H1 (cell line): ENCODE measurements around the gene RNF224. TPM values are rescaled to one million over a fixed set of nuclear protein-coding genes. Genes with fewer than 3 reads are reported as not detected.

Source experiments
- CTCF ChIA-PET: fragments of 300-600 bp; sonication (Branson Sonifier 250); formaldehyde crosslinking; loops from one replicate; lab custom pipeline; 2021; ENCODE audit not compliant: partially characterized antibody; lab: Charles Lee
- POLR2A ChIA-PET: fragments of 300-600 bp; sonication (Branson Sonifier 250); formaldehyde crosslinking; loops from one replicate; lab custom pipeline; 2021; ENCODE audit warnings: inconsistent platforms; ENCODE audit not compliant: partially characterized antibody; lab: Charles Lee
- DNase-seq, 2 experiments: peaks; one replicate each; pipeline versions ENCODE4 v3.0.0 to v3.0.0-alpha.2; 2010 to 2022; ENCODE audit warnings: low spot score in 2 of 2, low read depth in 1 of 2, mixed read lengths in 1 of 2
- FAIRE-seq: peaks from 2 replicates; lab custom pipeline; 2011; peaks lifted over from hg19 to GRCh38; lab: Jason Lieb, UNC
- H2AFZ ChIP-seq: 2 replicates; pipeline ENCODE4 v1.8.1; 2012; ENCODE audit warnings: low read length, inconsistent platforms
- H2AK5ac ChIP-seq: 2 replicates; pipeline ENCODE4 v1.6.1; 2013; ENCODE audit warnings: low read depth, low read length
- H2BK120ac ChIP-seq: replicated peaks from 2 replicates; pipeline ENCODE3; 2013; ENCODE audit warnings: low read depth, low read length, inconsistent platforms
- H2BK12ac ChIP-seq: 2 replicates; pipeline ENCODE4 v1.6.1; 2013; ENCODE audit warnings: low read depth, low read length
- H2BK15ac ChIP-seq: 2 replicates; pipeline ENCODE4 v1.6.1; 2013; ENCODE audit warnings: low read length
- H2BK20ac ChIP-seq: 2 replicates; pipeline ENCODE4 v1.6.1; 2013; ENCODE audit warnings: low read length
- H2BK5ac ChIP-seq: 2 replicates; pipeline ENCODE4 v1.6.1; 2013; ENCODE audit warnings: low read depth, low read length
- H3K14ac ChIP-seq: 2 replicates; pipeline ENCODE4 v1.6.1; 2013; ENCODE audit warnings: inconsistent platforms; ENCODE audit not compliant: insufficient read length
- H3K18ac ChIP-seq: 2 replicates; pipeline ENCODE4 v1.6.1; 2013; ENCODE audit warnings: low read length; ENCODE audit errors: extremely low read depth
- H3K23ac ChIP-seq: 2 replicates; pipeline ENCODE4 v1.6.1; 2013; ENCODE audit warnings: inconsistent platforms; ENCODE audit not compliant: insufficient read length
- H3K23me2 ChIP-seq: 2 replicates; pipeline ENCODE4 v1.6.1; 2013; ENCODE audit warnings: low read depth, low read length
- H3K27ac ChIP-seq: 2 replicates; pipeline ENCODE4 v1.6.1; 2011; ENCODE audit warnings: low read depth, low read length, inconsistent platforms
- H3K27me3 ChIP-seq, 4 experiments: replicated peaks in 1 of 4; 1 replicate in 1 of 4; 2 replicates in 3 of 4; pipeline versions ENCODE4 v1.6.1 to v1.8.1; 2011 to 2013; ENCODE audit warnings: low read length in 3 of 4, mild to moderate bottlenecking in 3 of 4, inconsistent platforms in 2 of 4, mixed read lengths in 2 of 4, moderate library complexity in 1 of 4; ENCODE audit not compliant: control insufficient read depth in 3 of 4, insufficient read depth in 3 of 4; ENCODE audit errors: extremely low read depth in 1 of 4
- H3K36me3 ChIP-seq, 4 experiments: 2 replicates each; pipeline versions ENCODE4 v1.6.1 to v1.8.1; 2011 to 2013; ENCODE audit warnings: mild to moderate bottlenecking in 4 of 4, low read length in 3 of 4, moderate library complexity in 2 of 4, control low read depth in 1 of 4, inconsistent platforms in 1 of 4; ENCODE audit not compliant: insufficient read depth in 4 of 4, control insufficient read depth in 2 of 4
- H3K4ac ChIP-seq: replicated peaks from 2 replicates; pipeline ENCODE3; 2013; ENCODE audit warnings: low read length, low read depth, mixed read lengths, inconsistent platforms; ENCODE audit not compliant: insufficient read length
- H3K4me1 ChIP-seq, 4 experiments: replicated peaks in 1 of 4; 1 replicate in 1 of 4; 2 replicates in 3 of 4; pipeline versions ENCODE4 v1.6.1 to v1.8.1; 2011 to 2013; ENCODE audit warnings: low read length in 3 of 4, inconsistent platforms in 2 of 4, mixed read lengths in 1 of 4; ENCODE audit not compliant: insufficient read depth in 4 of 4, control insufficient read depth in 3 of 4
- H3K4me2 ChIP-seq, 2 experiments: 2 replicates each; pipeline versions ENCODE4 v1.6.1 to v1.8.1; 2011 to 2013; ENCODE audit warnings: low read depth in 2 of 2, low read length in 2 of 2, control low read depth in 1 of 2, inconsistent platforms in 1 of 2, mild to moderate bottlenecking in 1 of 2; ENCODE audit not compliant: insufficient read depth in 1 of 2
- H3K4me3 ChIP-seq, 4 experiments: fragments of 200-600, 300-600 bp in 1 of 4; sonication (generic), shearing (Covaris generic), sonication (Bioruptor Twin) in 1 of 4; 2 replicates each; pipeline versions ENCODE4 v1.5.1 to v1.8.1; 2011 to 2016; ENCODE audit warnings: low read length in 4 of 4, low read depth in 3 of 4, control low read depth in 2 of 4, inconsistent platforms in 2 of 4, mild to moderate bottlenecking in 2 of 4, mixed read lengths in 1 of 4, moderate library complexity in 1 of 4; ENCODE audit not compliant: insufficient read depth in 2 of 4; ENCODE audit errors: extremely low read depth in 1 of 4
- H3K56ac ChIP-seq: replicated peaks from 2 replicates; pipeline ENCODE3; 2013; ENCODE audit warnings: low read depth, mild to moderate bottlenecking, mixed read lengths, low read length, inconsistent platforms; ENCODE audit not compliant: insufficient read length
- H3K79me1 ChIP-seq: 2 replicates; pipeline ENCODE4 v1.6.1; 2013; ENCODE audit warnings: low read depth, low read length, control low read depth
- H3K79me2 ChIP-seq, 2 experiments: 2 replicates each; pipeline versions ENCODE4 v1.6.1 to v1.8.1; 2012 to 2013; ENCODE audit warnings: low read length in 2 of 2, mild to moderate bottlenecking in 2 of 2, inconsistent platforms in 1 of 2; ENCODE audit not compliant: insufficient read depth in 2 of 2, control insufficient read depth in 1 of 2
- H3K9ac ChIP-seq, 4 experiments: replicated peaks in 1 of 4; 1 replicate in 1 of 4; 2 replicates in 3 of 4; pipeline versions ENCODE4 v1.6.1 to v1.8.1; 2011 to 2013; ENCODE audit warnings: low read depth in 3 of 4, low read length in 3 of 4, control low read depth in 2 of 4, mild to moderate bottlenecking in 2 of 4, moderate library complexity in 2 of 4, inconsistent platforms in 1 of 4; ENCODE audit errors: extremely low read depth in 1 of 4
- H3K9me3 ChIP-seq, 2 experiments: 2 replicates each; pipeline versions ENCODE4 v1.6.1 to v1.8.1; 2012 to 2013; ENCODE audit warnings: mild to moderate bottlenecking in 2 of 2, moderate library complexity in 2 of 2, control low read depth in 1 of 2, inconsistent platforms in 1 of 2, low read depth in 1 of 2, low read length in 1 of 2, mixed read lengths in 1 of 2; ENCODE audit not compliant: insufficient read depth in 2 of 2
- H4K20me1 ChIP-seq, 2 experiments: replicated peaks in 1 of 2; 2 replicates each; pipeline versions ENCODE3 to v1.8.1; 2011 to 2013; ENCODE audit warnings: inconsistent platforms in 2 of 2, low read length in 2 of 2, mild to moderate bottlenecking in 1 of 2; ENCODE audit not compliant: insufficient read depth in 2 of 2, control insufficient read depth in 1 of 2
- H4K5ac ChIP-seq: 2 replicates; pipeline ENCODE4 v1.6.1; 2013; ENCODE audit warnings: low read length, low read depth, mixed read lengths, inconsistent platforms; ENCODE audit not compliant: insufficient read length
- H4K8ac ChIP-seq: 2 replicates; pipeline ENCODE4 v1.8.0; 2013; ENCODE audit warnings: mild to moderate bottlenecking, moderate library complexity, low read length, inconsistent platforms; ENCODE audit not compliant: insufficient read depth; ENCODE audit errors: extremely low read depth
- H4K91ac ChIP-seq: replicated peaks from 2 replicates; pipeline ENCODE3; 2013; ENCODE audit warnings: low read length, mixed read lengths, inconsistent platforms; ENCODE audit not compliant: insufficient read length
- CHD1 ChIP-seq: IDR thresholded peaks from 2 replicates; pipeline ENCODE4 v1.6.1; 2012; ENCODE audit warnings: low read depth, low read length, improper control_type of control experiment
- CREB1 ChIP-seq: IDR thresholded peaks from 2 replicates; pipeline ENCODE4 v1.6.1; 2012; ENCODE audit warnings: inconsistent platforms
- E2F6 ChIP-seq: IDR thresholded peaks from 2 replicates; pipeline ENCODE4 v1.6.1; 2012; ENCODE audit warnings: inconsistent platforms
- GABPA ChIP-seq: IDR thresholded peaks from 2 replicates; pipeline ENCODE4 v1.6.1; 2011; ENCODE audit warnings: mild to moderate bottlenecking, low read length, moderate library complexity, borderline replicate concordance; ENCODE audit not compliant: insufficient read depth
- JUND ChIP-seq: IDR thresholded peaks from 2 replicates; pipeline ENCODE4 v1.6.1; 2011; ENCODE audit warnings: mild to moderate bottlenecking, improper control_type of control experiment, low read length
- SIRT6 ChIP-seq: IDR thresholded peaks from one replicate; pipeline ENCODE4 v1.7.1; 2012; ENCODE audit warnings: low read length, inconsistent platforms
- SP1 ChIP-seq: IDR thresholded peaks from 2 replicates; pipeline ENCODE4 v1.6.1; 2011; ENCODE audit warnings: low read depth, low read length
- SRF ChIP-seq: IDR thresholded peaks from 2 replicates; pipeline ENCODE4 v1.6.1; 2011; ENCODE audit warnings: mild to moderate bottlenecking, low read depth, low read length, moderate library complexity
- WGBS, 2 experiments: shearing (Covaris generic) in 1 of 2; methylation state at CpG; one replicate each; pipeline versions ENCODE4 v1.1.6 to v1.1.7; 2013 to 2015; ENCODE audit warnings: low lambda C conversion rate in 2 of 2, mixed read lengths in 2 of 2, inconsistent platforms in 1 of 2, low coverage in 1 of 2, missing lambda C conversion rate in 1 of 2; ENCODE audit not compliant: insufficient replicate concordance in 2 of 2, insufficient coverage in 1 of 2, insufficient read length in 1 of 2; ENCODE audit errors: extremely low coverage in 1 of 2, missing lambda C conversion rate in 1 of 2; 5-methylcytosine and 5-hydroxymethylcytosine counted together
- polyA plus RNA-seq, 7 experiments: library from polyadenylated mRNA; depleted of rRNA in 3 of 7; stranded (reverse) in 5 of 7; unstranded in 2 of 7; fragments of >200 nt in 5 of 7; fragments of 200-250 nt in 2 of 7; gene quantifications; 1 replicate in 5 of 7; 2 replicates in 1 of 7; 4 replicates in 1 of 7; pipeline versions ENCODE4 v1.2.1 to v1.2.3, GENCODE V29; 2011 to 2013; ENCODE audit warnings: missing spikeins in 2 of 7, mixed read lengths in 2 of 7
- total RNA-seq: library from RNA; stranded (reverse); fragmentation: NEBNext Ultra II Directional; extraction: Animal tissue kit (Norgen Biotek cat#: 25700); gene quantifications from 2 replicates; pipeline ENCODE4 v1.2.1, GENCODE V29; 2021

RNF224 gene
- total and polyA plus RNA-seq, 2 of the 8 experiments (the other 6 are each of a cell fraction or from before 2014, with no cell fraction given) = 0.24 TPM; not detected in 1

GRCh38 chr9:137275203-137275587 lies 47.9 kb downstream of the RNF224 start:
- H3K4me3 ChIP-seq = no peak overlapping the region
- H2BK12ac ChIP-seq = no peak overlapping the region
- H3K4me2 ChIP-seq = no peak overlapping the region
- POLR2A ChIA-PET = interaction anchor here (47.8 kb wide), 1 partner anchor 40 kb away, joined by 1462 read pairs; the partner anchor contains the start of genes CYSRT1, NDOR1, NELFB and RNF208
- H3K23ac ChIP-seq = no peak overlapping the region
- H2AK5ac ChIP-seq = no peak overlapping the region
- H3K79me1 ChIP-seq = no peaks in the 10 kb centered on the region
- no peak overlapping the region; the same call in 1 of the 2 replicates for H4K8ac ChIP-seq
- H3K9ac ChIP-seq = no peak overlapping the region
- no peaks in the 10 kb centered on the region for H3K79me2 ChIP-seq
- peaks cover 0 to 23% (median 4%) of the 10 kb centered on the region in 4 experiments; a peak in 4 of 8 replicates for H3K36me3 ChIP-seq
- no peaks in the 10 kb centered on the region; a peak in 1 of 4 replicates for H3K9me3 ChIP-seq
- no peak overlapping the region for H2BK15ac ChIP-seq
- TF ChIP-seq JUND (no peak), E2F6 (no peak), CHD1 (no peak), SRF (no peak), SIRT6 (no peak), GABPA (no peak), SP1 (no peak), CREB1 (no peak)
- peaks cover 2% of the 10 kb centered on the region; the same call in 1 of the 2 replicates for H3K23me2 ChIP-seq
- no peak overlapping the region for H3K18ac ChIP-seq
- DNase-seq = no peak
- no peak for FAIRE-seq
- peaks cover 4 to 14% of the 10 kb centered on the region in 2 experiments for H4K20me1 ChIP-seq
- WGBS, 2 experiments = 91% methylated on average over 10 of the region's 10 CpGs; no CpG with 5 or more reads in 1 of the 2 experiments
- H2BK5ac ChIP-seq = no peak overlapping the region
- no peak overlapping the region for H4K5ac ChIP-seq
- H3K4ac ChIP-seq = no peak overlapping the region
- H3K27me3 ChIP-seq = peaks cover 0 to 21% (median 11%) of the 10 kb centered on the region in 4 experiments; a peak in 5 of 7 replicates
- H4K91ac ChIP-seq = no peak overlapping the region
- no peak overlapping the region for H2BK120ac ChIP-seq
- no peak overlapping the region for H2AFZ ChIP-seq
- H3K27ac ChIP-seq = no peak overlapping the region
- CTCF ChIA-PET = interaction anchor here (0.5 to 2.7 kb wide), 6 partner anchors 12 to 890 kb away, joined by 3 to 10 read pairs (median 4); no protein-coding TSS in a partner anchor
- no peak overlapping the region for H3K56ac ChIP-seq
- H3K4me1 ChIP-seq = peaks cover 0 to 25% (median 15%) of the 10 kb centered on the region in 4 experiments; a peak in 6 of 7 replicates
- H3K14ac ChIP-seq = no peak overlapping the region
- no peak overlapping the region for H2BK20ac ChIP-seq
